Right kidney (tissue), 1 donor: ENCODE data around the gene PDK1.

Source experiments
- DNase-seq: peaks from one replicate; pipeline ENCODE4 v3.0.0-alpha.2; 2016

PDK1 gene

DNA sequence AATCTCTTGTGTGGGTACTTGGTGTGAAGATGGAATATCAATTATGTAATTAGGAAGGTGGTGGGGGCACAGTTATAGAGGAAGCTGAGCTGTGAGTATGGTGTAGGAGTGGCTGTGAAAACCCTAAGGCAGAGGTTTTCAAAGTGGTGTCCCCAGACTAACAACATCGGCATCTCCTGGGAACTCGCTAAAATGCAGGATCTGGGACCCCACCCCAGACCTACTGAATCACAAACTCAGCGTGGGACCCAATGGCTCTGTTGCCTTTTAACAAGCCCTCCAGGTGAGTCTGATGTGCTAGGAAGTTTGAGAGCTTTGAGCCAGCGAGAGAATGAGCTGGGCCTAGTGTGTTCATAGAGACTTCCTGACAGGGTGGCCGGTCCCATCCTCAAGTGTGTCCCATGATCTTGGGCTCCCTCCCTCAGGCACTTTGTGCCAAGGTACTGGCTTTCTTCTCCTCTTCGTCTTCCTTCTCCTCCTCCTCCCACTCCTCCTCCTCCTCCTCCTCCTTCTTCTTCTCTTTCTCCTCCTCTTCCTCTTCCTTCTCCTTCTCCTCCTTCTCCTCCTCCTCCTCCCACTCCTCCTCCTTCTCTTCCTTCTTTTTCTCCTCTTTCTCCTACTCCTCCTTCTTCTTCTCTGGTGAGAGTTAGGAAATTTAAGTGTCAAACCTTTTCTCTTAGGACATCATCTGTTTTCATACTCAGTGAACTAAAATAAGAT, 86.6 kb downstream of the PDK1 start:
- no peak for DNase-seq

DNA sequence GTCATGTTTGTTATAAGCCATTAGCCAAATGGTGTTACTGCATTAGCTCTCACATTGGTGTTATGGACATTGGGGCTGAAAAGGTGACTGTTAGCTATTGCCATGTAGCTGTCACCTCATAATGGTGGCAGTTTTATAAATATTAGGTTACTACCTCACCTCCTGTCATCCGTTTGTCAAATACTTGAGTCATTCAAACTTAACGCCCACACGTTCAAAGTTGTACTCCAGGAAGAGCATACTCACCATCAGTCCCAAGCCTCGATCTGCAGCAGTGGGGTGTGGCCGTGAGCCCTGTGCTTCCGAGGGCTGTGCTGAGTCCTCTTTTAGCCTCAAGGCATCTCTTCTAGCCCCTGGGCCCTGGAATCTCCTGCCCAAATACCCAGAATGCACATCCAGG, 87.3 kb downstream of the PDK1 start:
- no peak for DNase-seq

DNA sequence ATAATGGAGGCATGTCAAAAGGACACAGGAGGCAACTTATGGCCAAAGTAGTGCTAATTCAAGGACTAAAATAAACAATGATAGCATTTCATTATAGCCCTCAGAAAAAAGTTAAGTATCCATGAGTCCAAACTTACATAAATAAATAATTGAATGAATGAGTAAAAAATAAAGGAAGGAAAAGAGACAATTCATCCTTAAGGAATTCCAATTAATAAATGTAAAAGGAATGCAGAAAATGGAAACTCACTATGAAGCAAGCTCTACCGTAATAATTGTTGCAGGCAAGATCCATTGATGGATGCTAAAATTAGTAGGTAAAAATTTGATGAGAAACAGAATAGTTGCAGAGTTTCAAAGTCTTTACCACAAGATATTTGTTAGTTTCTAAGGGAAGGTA, 91.5 kb downstream of the PDK1 start:
- no peak for DNase-seq

DNA sequence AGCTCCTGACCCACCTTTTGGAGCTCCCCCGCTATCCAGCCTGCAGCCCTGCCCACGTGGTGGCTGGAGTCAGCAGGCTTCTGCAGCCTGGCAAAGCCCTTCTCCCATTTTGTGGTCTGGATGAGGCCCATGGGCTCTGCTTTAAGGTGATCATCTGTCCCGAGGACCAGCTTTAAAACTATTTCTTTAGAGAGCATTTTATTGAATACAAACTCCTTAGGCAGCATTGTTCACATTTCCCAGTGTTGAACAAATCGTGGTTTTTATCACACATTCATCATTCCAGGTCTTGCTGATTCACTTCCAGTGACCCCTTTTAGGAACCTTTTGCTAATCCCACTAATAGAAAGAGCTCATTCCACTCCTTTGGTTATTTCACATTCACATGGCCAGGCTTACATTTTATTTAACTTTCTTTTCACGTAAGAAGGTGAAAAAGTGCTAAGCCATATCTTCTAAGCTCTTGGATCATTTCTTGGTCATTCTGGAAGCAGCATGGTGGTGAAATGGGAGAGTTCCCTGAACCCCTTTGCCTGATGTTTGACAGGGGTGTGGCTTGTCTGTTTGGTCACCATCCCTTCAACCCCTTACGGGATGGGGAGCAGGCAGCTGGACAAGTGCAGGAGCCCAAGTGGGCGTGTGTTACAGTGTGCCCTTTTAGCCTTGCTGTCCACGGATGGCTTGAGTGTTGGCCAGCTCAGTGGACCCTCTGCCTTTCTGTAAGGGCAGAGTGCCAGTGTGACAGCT, 99.4 kb downstream of the PDK1 start:
- DNase-seq: no peak

DNA sequence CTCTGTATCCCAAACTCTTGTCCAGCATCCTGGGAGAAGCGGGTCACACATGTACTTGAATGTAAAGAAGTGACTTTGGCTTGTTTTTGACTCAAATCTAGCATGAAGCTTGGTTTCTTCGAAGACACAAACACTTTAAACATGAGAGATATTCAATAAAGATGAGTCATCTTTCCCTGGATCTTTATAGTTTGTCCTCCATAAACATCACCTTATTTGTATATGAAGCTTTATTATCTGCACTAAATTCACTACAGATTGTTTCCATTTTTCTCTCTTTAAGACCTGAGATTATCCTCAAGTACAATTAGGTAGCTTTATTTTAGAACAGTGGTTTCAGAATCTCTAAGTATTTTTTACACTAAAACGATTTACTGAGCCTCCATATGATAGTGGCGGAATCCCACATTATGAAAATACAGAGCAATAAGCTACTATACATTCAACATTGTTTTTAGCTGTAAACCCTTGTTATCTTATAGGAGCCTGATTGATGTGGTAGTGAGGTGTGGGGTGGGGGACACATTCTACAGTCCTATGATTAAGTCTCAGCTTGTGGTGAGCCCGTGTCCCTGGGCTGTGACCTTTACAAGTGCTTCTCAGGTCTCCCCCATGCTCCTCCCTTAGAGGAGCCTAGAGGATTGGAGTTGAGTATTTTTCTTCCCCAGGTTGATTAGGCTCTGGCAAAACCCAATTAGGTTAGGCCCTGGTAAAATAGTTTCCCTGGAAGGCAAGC, 100.1 kb downstream of the PDK1 start:
- no peak for DNase-seq
